HEK293T (cell line): ENCODE measurements around the gene GREB1L.

ENCODE experiments used
- ARNT ChIP-seq: fragments of 450-650 bp; IDR thresholded peaks from 2 replicates; pipeline ENCODE4 v1.6.1; 2017; ENCODE audit warnings: mild to moderate bottlenecking
- BHLHE40 ChIP-seq: fragments of 450-650 bp; IDR thresholded peaks from 2 replicates; pipeline ENCODE4 v1.6.1; 2016; ENCODE audit warnings: mild to moderate bottlenecking, moderate library complexity, borderline replicate concordance
- CTBP1 ChIP-seq: fragments of 450-650 bp; IDR thresholded peaks from 2 replicates; pipeline ENCODE4 v1.6.1; 2016; ENCODE audit warnings: borderline replicate concordance
- ELF4 ChIP-seq: fragments of 450-650 bp; IDR thresholded peaks from 2 replicates; pipeline ENCODE4 v1.6.1; 2017; ENCODE audit warnings: antibody characterized with exemption
- FOXA1 ChIP-seq: fragments of 450-650 bp; IDR thresholded peaks from 2 replicates; pipeline ENCODE4 v1.6.1; 2016; ENCODE audit warnings: mild to moderate bottlenecking
- FOXK2 ChIP-seq: fragments of 450-650 bp; IDR thresholded peaks from 2 replicates; pipeline ENCODE4 v1.6.1; 2016; ENCODE audit warnings: mild to moderate bottlenecking
- NFRKB ChIP-seq: fragments of 450-650 bp; IDR thresholded peaks from 2 replicates; pipeline ENCODE4 v1.6.1; 2016; ENCODE audit warnings: mild to moderate bottlenecking, moderate library complexity
- SP1 ChIP-seq: fragments of 450-650 bp; IDR thresholded peaks from 2 replicates; pipeline ENCODE4 v1.6.1; 2017
- SUZ12 ChIP-seq: fragments of 450-650 bp; IDR thresholded peaks from 2 replicates; pipeline ENCODE4 v1.6.1; 2016; ENCODE audit warnings: mild to moderate bottlenecking
- TARDBP ChIP-seq: fragments of 450-650 bp; IDR thresholded peaks from 2 replicates; pipeline ENCODE4 v1.6.1; 2016
- ZNF384 ChIP-seq: fragments of 450-650 bp; IDR thresholded peaks from 2 replicates; pipeline ENCODE4 v1.6.1; 2016
- TF ChIP-seq, protein P1 (sequence below): fragments of 450-650 bp; IDR thresholded peaks from 2 replicates; pipeline ENCODE4 v1.6.1; 2016

DNA sequence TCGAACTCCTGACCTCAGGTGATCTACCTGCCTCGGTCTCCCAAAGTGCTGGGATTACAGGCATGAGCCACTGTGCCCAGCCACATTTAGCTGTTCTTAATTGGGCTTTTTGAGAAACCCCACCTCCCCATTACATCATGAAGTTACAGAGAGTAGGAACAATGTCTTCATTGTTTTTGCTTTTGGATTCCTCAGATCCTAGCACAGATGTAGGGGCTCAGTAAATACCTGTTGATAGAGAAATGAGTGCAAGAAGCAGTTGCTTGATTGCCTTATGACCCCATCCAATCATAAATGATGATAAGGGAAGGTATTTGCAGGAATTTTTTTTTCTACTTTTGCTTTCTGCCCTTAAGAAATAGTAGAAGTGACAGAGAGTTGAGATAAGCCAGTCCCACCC lies 25.4 kb downstream of the GREB1L start:
- TF ChIP-seq SP1 (no peak), FOXA1 (no peak), TARDBP (no peak), ZNF384 (no peak), BHLHE40 (no peak), SUZ12 (no peak), CTBP1 (no peak), FOXK2 (no peak), ARNT (no peak), NFRKB (no peak), ELF4 (no peak)
- TF ChIP-seq, protein P1, sequence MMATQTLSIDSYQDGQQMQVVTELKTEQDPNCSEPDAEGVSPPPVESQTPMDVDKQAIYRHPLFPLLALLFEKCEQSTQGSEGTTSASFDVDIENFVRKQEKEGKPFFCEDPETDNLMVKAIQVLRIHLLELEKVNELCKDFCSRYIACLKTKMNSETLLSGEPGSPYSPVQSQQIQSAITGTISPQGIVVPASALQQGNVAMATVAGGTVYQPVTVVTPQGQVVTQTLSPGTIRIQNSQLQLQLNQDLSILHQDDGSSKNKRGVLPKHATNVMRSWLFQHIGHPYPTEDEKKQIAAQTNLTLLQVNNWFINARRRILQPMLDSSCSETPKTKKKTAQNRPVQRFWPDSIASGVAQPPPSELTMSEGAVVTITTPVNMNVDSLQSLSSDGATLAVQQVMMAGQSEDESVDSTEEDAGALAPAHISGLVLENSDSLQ = no peak
